GM04503 (cell line): ENCODE data around the gene S100PBP.

Experiments used
- DNase-seq: peaks from one replicate; pipeline ENCODE4 v3.0.0-alpha.2; 2012; ENCODE audit warnings: low read depth

Gene S100PBP

GRCh38 chr1:32828341-32828740 is 10.9 kb downstream of the S100PBP start:
- DNase-seq: no peak

GRCh38 chr1:32830092-32830852 is 12.8 kb downstream of the S100PBP start:
- no peak for DNase-seq

DNA sequence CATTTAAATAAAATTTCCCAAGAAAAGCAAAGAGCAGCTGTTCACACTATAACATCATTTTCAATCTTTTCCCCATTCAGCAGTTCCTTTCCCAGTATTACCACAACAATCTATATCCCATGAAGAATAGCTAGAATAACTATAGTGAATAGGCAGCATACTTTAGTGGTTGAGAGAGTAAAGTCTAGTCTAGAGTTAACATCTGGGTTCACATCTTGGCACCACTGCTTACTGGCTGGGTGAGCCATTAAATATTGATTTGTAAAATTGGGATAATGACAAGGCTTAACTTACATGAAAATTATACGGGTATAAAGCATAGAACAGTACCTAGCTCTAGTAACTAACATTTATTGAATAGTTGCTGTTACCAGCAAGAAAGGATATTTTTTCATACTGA is 14.4 kb downstream of the S100PBP start:
- DNase-seq: no peak

- no peak for DNase-seq
Measured at GRCh38 chr1:32848354-32849063, 31.1 kb downstream of the S100PBP start.

GRCh38 chr1:32855861-32856617 is 38.6 kb downstream of the S100PBP start:
- DNase-seq: no peak

GRCh38 chr1:32858136-32858535 is 40.7 kb downstream of the S100PBP start:
- DNase-seq: no peak

DNA sequence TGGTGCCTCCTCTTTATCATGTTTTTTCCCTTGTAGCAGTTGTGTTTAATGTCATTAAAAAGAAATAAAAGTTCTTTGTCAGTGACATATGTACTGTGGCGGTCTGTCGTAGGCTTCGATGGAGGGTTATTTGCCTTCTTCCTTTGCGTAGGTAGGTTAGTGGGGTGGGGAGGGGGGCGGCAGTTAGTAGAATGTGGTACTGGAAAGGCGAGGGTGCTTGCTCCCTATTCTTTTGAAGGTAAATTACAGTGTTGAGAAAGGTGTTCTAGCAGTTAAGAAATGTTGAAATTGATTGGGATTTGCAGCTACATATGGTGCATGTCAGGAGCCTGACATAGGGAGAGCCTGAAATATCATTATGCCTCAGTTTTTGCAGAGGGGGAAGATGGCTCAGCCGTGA is 41.3 kb downstream of the S100PBP start:
- no peak for DNase-seq

DNA sequence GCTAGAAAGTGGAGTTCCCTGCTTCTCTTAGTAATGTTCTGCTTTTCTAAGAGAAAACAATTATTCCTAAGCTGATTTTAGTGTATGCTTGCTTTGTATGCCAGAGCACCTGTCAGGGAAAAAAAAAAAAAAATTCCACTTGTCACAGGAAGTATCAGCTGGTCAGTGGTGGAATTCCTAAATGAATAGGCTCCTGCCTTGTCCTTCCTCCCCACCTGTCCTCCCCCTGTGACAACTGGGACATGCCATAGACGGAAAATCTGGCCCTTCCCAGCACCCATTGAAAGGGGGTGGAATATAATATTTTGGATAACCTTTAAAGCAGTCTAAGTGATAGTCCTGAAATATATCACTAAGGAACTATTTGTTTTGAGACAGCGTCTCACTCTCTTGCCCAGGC is 42.5 kb downstream of the S100PBP start:
- no peak for DNase-seq

- DNase-seq: no peak
Measured at GRCh38 chr1:32860566-32860965, 43.1 kb downstream of the S100PBP start.

- peak; percentile 26 for DNase-seq
Measured at GRCh38 chr1:32861904-32862695, 44.6 kb downstream of the S100PBP start.

GRCh38 chr1:32863218-32863880 is 45.9 kb downstream of the S100PBP start:
- no peak for DNase-seq

GRCh38 chr1:32863881-32864245 is 46.4 kb downstream of the S100PBP start:
- no peak for DNase-seq

DNA sequence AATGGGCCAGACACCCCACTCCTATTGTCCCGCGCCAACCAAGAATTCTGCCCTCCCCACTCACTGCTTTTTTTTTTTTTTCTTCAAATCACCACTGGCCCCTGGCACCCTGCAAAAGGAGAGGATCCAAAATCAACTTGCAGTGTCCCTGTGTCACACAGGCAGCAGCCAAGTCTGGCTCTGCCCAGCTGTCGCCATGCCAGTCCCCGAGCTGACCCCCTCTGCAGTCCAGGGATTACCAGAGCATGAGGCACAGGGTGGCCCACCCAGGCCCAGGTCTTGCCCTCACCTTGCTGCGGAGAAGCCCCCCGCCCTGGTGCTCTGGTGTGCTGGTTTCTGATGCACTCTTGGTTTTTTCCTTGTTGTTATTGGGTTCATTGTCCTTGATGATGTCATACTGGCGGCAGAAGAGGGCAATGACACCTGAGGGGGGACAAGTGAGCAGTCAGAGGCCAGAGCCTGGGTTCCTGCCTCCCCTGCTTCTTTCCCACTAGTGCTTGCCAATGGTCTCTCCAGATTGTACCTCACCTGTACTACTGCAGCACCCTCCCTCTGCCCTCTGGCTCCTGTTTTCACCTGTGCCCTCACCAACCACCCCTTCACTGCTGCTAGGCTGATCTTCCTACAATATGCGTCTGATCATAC is 47.0 kb downstream of the S100PBP start:
- no peak for DNase-seq

GRCh38 chr1:32865639-32866405 is 48.4 kb downstream of the S100PBP start:
- no peak for DNase-seq

GRCh38 chr1:32867151-32867550 is 49.7 kb downstream of the S100PBP start:
- no peak for DNase-seq

- no peak for DNase-seq
Measured at GRCh38 chr1:32867671-32868070, 50.2 kb downstream of the S100PBP start.

GRCh38 chr1:32868085-32868484 is 50.6 kb downstream of the S100PBP start:
- no peak for DNase-seq

GRCh38 chr1:32868806-32869455 is 51.5 kb downstream of the S100PBP start:
- DNase-seq: no peak

DNA sequence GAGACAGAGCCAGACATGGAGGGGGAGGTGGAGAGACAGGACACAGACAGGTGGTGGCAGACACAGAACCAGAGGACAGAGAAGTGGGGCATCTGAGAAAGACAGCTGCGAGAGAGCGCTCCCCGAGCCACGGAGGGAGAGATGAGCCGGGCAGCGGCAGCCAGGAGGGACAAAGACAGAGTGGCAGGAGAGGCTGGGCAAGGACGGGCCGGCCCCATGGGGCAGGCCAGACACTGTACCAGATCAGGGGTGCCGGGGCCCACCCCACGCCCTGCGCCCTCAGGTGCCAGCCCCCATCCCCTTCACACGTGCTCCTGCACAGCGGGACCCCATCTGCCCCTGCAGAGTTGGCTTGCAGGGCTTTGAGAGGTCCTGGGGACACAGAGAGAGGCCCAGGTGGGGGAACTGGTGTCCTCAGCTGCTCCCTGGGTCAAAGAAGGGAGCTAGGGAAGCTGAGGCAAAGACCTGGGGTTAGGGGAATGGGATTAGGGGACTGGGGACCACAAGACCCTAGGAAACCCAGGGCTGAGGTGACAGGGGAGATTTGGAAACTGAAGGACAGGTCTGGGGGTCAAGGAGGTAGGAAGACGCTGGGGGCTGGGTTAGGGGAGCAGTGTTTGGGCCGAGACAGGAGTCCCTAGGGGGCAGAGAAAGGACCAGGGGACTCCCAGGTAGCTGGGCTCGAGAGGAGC is 52.6 kb downstream of the S100PBP start:
- no peak for DNase-seq
